IPS-NIHi11 (cell line): ENCODE measurements around the gene DICER1.
"Not testable (repeated sequence)": the region's sequence is repeated elsewhere in the genome, so short reads cannot be mapped to it uniquely, and the experiment has no call there.

Source experiments
- DNase-seq: peaks from one replicate; pipeline ENCODE4 v3.0.0; 2012; ENCODE audit warnings: mixed read lengths, low spot score

DICER1 gene

GRCh38 chr14:95146079-95146771 lies 11.1 kb downstream of the DICER1 start:
- DNase-seq = no peak

GRCh38 chr14:95144849-95145248 lies 12.5 kb downstream of the DICER1 start:
- no peak for DNase-seq

DNA sequence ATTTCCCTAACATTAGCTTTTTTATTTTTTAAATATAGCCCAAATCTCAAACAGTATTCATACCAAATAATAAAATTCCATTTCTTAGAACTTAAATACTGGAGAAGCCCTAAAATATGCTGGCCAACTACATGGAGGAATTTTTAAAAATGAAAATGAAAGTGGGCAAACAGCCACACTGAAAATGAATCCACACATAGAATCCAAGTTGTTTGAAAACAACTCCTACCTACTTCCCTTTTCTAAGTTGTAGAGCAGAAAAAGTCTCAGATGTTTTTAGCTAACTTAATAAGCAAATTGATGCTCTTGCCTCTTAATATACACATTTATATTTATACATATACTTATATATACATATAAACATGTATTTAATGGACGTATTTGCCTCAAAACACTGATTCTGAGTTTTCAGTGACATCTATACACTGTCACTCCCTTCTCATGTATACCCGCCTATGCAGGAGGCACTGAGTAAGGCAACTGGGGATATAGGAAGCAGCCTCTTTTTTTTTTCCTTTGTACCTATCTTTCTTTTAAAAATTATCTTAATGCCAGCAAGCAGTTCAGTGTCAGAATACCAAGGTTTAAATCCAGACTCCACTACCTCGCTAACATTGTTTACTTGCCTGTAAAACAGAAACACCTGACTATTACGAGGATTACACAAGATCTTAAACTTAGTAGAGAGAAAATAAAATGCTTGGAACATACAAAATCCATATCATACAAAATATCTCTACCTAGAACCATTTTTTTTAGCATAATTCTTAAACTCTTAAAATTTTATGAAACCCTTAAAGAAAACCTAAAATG lies 13.3 kb downstream of the DICER1 start:
- no peak for DNase-seq

- no peak for DNase-seq
These were observed 15.1 kb downstream of the DICER1 start for GRCh38 chr14:95142208-95142607.

GRCh38 chr14:95141684-95142083 lies 15.6 kb downstream of the DICER1 start:
- DNase-seq = no peak

DNA sequence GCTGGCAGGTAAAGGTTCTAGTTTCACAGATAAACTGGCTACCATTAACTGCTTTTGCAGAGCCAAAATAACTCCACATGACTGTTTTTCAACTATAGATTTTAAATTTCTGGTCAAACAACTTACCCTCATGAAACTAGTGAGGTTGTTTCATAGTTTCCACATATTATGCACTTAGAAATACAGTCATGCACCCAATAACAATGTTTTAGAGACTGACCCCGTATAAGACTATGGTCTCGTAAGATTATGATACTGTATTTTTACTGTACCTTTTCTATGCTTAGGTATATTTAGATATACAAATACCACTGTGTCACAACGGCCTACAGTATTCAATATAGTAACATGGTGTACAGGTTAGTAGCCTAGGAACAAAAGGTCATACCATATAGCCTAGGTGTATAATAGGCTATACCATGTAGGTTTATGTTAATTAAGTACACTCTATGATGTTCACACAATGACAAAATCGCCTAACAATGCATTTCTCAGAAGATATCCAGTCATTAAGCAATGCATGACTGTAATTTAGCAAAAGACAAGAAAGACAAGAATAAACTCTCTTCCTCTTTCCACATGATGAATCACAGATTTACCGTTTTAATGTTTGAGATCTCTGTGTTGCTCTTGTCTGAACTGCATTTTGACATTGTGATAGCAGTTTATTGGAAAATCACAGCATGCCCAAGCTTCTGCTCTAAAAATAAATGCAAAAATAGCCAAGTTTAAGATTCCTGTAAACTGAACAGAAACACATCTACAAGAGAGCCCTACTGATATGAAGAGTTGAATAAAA lies 17.1 kb downstream of the DICER1 start:
- no peak for DNase-seq

GRCh38 chr14:95138876-95139275 lies 18.5 kb downstream of the DICER1 start:
- DNase-seq = no peak

GRCh38 chr14:95138455-95138854 lies 18.9 kb downstream of the DICER1 start:
- not testable (repeated sequence) for DNase-seq

DNA sequence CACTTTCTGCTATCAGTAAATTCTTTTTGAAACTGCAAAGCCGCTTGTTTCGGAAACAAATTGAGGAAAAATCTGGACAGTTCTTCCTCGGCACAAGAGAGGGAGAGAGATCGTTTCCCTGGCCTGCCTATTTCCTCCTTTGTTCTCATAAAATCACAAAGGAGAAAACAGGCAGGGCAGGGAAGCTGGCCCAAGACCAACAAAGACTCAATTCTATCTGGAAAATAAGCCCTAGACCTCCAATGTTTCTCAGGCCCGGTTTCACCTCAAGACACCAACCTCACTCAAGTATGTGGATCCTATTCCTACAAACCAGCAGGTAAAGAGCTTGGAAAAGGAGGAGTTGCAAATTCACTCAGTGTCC lies 19.5 kb downstream of the DICER1 start:
- DNase-seq = no peak

DNA sequence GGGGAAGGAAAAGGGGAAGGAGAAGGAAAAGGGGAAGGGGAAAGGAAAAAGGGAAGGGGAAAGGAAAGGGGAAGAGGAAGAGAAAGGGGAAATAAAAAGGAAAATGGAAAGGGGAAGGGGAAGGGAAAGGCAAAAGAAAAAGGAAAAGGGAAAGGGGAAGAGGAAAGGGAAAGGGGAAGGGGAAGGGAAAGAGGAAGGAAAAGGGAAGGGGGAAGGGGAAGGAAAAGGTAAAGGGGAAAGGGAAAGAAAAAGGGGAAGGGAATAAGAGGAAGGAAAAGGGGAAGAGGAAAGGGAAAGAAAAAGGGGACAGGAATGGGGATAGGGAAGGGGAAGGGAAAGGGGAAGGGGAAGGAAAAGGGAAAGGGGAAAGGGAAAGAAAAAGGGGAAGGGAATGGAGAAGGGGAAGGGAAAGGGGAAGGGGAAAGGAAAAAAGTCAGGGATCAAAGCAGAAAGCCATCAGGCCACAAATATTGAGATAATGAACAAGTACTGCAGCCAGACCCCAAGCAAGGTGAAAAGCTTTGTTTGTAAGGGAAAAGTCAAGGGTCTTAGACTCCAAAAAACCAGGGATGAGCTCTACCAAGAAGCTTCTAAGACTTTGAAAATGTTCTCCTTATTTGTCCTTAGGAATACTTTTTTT lies 20.0 kb downstream of the DICER1 start:
- DNase-seq = no peak

- no peak for DNase-seq
These were observed 20.7 kb downstream of the DICER1 start for GRCh38 chr14:95136631-95137030.

GRCh38 chr14:95134304-95134933 lies 22.9 kb downstream of the DICER1 start:
- DNase-seq = no peak

DNA sequence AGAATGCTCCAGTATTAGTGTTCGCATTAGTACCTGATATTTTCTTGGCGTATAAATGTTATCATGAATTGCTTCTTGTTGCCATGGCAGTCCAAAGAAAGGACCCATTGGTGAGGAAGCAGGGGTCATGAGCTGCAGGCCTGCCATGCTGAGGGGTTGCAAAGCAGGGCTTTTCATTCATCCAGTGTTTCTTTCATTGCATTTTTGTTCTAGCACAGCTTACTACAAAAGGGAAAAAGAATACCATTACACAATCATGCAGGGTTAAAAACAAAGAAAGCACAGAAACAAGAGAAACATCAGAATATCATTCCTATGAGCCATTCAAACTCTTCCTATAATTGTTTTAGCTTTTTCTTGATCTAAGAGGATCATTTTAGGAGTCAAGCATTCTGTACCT lies 24.0 kb downstream of the DICER1 start:
- DNase-seq = no peak

- no peak for DNase-seq
These were observed 24.6 kb downstream of the DICER1 start for GRCh38 chr14:95132760-95133159.

- DNase-seq = no peak
These were observed 26.8 kb downstream of the DICER1 start for GRCh38 chr14:95130549-95130948.

DNA sequence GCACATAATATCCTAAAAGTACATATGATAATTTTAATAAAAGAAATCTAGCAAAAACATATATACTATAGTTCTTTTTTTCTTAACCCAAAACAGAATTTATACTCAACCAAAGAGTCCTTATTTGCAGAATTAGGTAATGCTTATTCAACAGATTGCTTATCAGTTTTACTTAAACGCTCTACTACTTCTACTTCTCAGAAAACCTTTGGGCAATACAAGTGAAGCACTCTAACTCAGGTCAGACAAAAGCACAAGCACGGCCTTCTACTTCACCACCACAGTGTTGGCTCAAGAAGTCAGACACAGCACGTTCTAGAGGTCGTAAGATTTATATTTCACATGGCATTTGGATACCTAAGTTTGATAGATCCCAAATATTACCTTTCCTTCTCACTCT lies 29.2 kb downstream of the DICER1 start:
- DNase-seq = no peak

- DNase-seq = no peak
These were observed 29.8 kb downstream of the DICER1 start for GRCh38 chr14:95127531-95127911.

GRCh38 chr14:95126906-95127530 lies 30.3 kb downstream of the DICER1 start:
- no peak for DNase-seq

- no peak for DNase-seq
These were observed 31.4 kb downstream of the DICER1 start for GRCh38 chr14:95125915-95126314.

DNA sequence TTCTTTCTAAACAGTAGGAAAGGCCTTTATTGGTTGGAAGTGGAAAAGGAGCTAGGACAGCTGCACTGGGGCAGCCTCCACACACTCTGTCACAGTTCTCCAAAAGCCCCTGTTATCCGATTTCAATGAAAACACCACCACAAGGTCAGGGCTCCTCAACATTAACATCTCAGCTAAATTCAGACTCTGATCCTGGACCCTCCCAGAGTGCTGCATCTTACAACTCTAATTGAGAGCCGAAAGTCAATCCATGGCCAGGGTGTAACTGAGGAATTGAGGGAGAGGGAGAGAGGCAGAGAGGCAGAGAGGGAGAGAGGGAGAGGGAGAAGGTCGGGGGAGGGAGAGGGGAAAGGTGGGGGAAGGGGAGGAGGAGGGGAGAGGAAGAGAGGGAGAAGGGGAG lies 32.1 kb downstream of the DICER1 start:
- no peak for DNase-seq

DNA sequence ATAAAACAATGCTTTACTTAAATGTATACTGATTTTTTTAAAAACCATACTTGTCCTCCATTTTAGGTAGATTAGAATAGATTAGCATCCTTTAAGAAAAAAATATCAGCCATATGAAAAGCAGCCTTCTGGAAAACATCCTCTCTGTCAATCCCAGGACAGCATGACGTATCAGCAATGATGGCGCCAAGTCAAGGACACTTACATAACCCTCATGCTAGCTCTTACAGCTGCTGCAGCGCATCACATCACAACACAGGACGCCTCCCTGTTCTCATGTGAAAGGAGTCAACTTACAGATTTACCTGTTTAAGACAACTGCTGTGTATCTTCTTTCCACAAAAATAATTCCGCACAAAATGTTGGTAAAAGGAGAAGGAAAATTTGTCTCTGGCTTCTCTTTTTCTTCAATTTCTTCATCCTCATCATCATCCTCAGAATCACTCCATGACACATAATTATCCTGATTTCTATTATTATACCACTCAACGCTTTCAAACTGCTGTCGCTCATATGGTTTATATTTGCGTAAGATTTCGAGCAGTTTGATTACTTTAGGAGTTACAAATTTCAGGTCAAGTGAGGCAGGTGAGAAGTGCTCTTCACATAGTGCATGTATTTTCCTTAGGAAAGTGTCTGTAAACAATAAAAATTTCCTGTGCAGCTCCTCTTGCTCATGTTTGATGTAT lies 33.3 kb downstream of the DICER1 start:
- DNase-seq = no peak
